ENCODE measurements around the gene HMX3.

HMX3 gene

GRCh38 chr10:123135415-123136141 lies at the start of gene HMX3:
HMX3 (plus strand) TSS chr10:123135970; CDS start chr10:123136051, 81 bp downstream.
- no peak for DNase-seq

DNA sequence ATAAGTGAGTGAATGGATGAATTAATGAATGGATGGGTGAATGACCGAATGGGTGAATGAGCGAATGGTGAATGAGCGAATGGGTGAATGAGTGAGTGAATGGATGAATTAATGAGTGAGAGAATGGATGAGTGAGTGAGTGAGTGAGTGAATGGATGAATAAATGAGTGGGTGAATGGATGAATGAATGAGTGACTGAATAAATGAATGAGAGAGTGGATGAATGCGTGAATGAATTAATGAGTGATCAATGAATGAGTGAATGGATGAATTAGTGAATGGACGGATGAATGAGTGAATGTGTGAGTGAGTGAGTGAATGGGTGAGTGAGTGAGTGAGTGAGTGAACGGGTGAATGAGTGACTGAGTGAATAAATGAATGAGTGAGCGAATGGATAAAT lies 49.5 kb upstream of the HMX3 start:
- no peak for DNase-seq

GRCh38 chr10:123087348-123087747 lies 48.4 kb upstream of the HMX3 start:
- no peak for DNase-seq

DNA sequence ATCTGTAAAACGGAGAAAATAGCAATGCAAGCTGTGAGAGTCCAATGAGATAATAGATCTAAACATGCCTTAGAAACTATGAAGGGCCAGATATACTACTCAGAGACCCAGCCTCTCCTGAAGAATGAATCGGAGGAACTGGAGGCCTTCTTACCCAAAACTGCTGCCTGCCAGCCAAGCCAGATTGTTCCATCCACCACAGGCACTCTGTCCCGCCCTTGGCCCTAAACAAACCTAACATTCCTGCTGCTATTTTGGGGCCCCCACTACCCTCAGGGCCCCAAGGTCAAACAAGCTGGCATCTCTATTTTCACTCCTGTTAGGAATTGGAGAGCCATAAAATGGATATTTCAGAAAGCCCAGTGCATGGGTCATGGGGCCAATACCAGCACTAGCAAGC lies 48.0 kb upstream of the HMX3 start:
- DNase-seq = no peak

GRCh38 chr10:123092635-123093414 lies 42.9 kb upstream of the HMX3 start:
- no peak for DNase-seq

- no peak for DNase-seq
These were observed 42.3 kb upstream of the HMX3 start for GRCh38 chr10:123093489-123093888.

GRCh38 chr10:123096452-123096851 lies 39.3 kb upstream of the HMX3 start:
- DNase-seq = no peak

GRCh38 chr10:123097039-123097438 lies 38.7 kb upstream of the HMX3 start:
- DNase-seq = no peak

- no peak for DNase-seq
These were observed 35.6 kb upstream of the HMX3 start for GRCh38 chr10:123100030-123100762.

GRCh38 chr10:123101872-123102271 lies 33.9 kb upstream of the HMX3 start:
- DNase-seq = no peak

- DNase-seq = no peak
These were observed 33.1 kb upstream of the HMX3 start for GRCh38 chr10:123102673-123103072.

DNA sequence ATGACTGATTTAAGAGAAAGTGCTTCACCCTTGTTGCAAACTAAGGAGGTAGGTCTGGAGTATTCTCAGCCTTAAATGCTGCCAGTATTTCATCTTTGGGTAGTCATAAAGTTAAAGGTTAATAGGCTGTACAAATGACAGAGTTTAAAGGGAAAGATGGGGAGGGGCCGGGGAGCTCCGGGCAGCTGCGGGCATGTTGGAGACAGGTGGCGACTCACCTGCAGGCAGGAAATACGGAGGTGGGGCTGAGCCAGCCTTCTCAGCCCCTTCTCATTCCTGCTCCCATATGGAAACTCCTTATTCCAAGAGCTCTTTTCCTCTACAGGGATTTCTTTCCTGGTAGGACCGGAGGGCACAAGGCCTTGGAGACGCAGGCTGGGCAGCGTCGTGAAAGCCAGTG lies 31.8 kb upstream of the HMX3 start:
- no peak for DNase-seq

DNA sequence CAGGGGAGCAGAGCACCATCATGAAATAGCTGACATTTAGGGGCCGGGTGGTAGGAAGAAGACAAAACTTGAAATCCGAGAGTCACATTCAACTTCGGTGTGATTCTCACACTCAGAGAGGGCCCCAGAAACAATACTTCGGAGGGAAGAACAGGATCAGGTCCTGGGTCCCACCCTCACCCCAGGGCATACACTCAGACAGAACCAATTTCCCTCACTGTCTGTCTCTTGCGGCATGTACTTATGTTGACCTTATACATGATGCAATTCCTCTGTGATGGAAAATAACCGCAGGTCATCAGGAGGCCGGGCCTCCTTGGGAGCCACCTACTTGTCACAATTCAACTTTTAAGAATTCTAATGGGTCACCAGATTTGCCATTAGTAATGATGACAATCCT lies 26.3 kb upstream of the HMX3 start:
- no peak for DNase-seq

DNA sequence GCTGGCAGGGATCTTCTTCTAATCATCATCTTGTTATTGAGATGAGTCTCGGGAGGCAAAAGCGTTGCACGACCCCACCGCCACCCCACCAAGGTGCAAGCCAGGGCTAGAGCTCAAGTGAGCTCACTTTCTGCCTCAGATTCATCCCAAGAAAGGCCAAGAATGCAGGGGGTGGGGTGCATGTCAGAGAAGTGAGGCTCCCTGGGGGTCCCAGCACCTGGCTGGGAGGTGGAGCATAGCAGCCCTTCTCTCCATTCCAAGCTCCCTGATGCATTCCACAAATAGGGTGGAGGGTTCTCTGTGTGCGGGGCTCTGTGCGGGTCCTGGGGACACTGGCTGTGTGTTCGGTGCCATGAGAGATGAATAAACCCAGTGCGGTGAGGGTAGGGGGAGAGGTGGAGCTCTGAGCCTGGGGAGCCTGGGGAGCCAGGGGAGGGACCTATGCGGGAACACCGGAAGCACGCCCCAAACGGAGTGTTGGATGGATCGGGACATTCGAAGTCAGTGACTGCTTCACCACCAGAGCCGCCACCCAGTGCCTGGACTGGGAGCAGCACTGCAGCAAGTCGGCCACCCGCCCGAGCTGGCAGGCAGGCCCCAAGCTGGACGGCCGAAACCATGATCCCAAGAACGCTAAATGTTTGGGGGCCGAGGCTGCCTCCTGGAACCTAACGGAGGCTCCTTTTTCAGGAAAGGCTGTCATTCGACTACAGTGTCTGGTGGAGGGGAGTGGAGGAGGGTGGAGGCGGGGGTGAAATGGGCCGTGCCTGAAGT lies 17.9 kb upstream of the HMX3 start:
- no peak for DNase-seq

- no peak for DNase-seq
These were observed 16.7 kb upstream of the HMX3 start for GRCh38 chr10:123119081-123119480.

DNA sequence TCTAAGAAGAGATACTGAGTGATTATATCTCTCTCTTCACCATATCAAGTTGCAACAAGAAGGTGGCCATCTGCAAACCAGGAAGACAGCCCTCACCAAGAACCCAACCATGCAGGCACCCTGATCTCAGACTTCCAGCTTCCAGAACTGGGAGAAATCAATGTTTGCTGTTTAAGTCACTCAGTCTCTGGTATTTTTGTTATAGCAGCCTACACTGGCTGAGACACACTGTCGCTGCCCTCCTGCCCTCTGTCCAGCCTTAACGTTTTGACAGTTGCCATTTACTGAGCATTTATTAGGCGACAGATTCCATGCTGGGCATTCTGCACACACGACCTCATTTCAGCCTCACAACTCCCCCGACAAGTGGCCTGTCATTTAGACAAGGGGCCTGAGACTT lies 9.5 kb upstream of the HMX3 start:
- DNase-seq = no peak

GRCh38 chr10:123129618-123130271 lies 6.0 kb upstream of the HMX3 start:
- no peak for DNase-seq

- peak; percentile 97 for DNase-seq
These were observed 2.9 kb upstream of the HMX3 start for GRCh38 chr10:123132576-123133477.

DNA sequence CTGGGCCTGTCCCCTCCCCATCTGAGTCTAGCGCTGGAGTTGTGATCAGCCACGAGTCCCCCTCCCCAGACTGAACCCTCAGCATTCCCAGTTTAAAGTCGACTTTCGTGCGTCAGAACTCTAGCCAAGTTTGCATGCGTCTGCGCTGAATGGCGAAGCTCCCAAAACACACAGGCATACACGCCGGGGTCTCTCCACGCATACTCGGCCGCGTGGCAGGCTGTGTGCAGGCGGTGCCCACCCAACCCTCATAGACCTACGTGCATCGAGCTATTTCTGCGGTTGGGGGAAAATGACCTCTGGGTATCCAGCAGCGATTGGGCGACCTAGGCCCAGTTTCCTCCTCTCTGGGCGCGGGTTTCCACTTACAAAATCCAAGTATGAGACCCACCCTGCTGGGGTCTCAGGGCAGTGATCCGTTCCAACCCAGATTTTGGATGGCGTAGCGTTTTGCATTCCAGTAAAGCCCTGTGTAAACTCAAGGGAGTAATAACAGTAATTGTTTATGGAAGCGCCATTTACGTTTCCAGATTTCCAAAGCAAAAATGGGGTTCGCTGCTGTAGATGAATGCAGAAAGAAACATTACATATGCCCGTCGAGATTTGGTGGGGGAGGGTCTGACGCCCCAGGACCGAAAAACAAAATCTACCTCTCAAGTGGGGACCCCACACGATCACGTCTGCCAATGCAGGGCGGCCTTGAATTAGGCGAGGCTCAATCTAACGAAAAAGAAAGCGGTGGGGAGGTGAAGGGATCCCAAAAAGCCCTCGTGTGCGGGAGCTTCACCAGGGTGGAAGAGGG lies 2.0 kb upstream of the HMX3 start:
- no peak for DNase-seq

- no peak for DNase-seq
These were observed 1.3 kb upstream of the HMX3 start for GRCh38 chr10:123134343-123134914.

Measured in 8988T (cell line).